ENCODE data around the gene ACBD6.

DNA sequence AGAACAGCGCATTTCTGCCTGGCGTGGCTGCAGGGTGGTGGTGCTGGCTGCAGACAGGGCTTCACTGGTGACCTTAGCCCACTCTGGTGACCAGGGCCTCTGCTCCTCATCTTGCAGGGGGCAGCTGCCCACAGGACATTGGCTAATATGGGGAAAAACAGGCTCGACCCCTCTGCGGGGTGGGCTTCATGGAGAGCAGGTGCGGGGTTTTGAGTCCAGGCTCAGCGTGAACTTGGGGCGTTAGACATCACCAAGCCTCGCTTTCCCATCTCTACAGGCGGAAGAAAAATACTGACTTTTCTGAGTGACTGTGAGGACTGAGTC, 247.9 kb downstream of the ACBD6 start:
- TF ChIP-seq, protein P1, sequence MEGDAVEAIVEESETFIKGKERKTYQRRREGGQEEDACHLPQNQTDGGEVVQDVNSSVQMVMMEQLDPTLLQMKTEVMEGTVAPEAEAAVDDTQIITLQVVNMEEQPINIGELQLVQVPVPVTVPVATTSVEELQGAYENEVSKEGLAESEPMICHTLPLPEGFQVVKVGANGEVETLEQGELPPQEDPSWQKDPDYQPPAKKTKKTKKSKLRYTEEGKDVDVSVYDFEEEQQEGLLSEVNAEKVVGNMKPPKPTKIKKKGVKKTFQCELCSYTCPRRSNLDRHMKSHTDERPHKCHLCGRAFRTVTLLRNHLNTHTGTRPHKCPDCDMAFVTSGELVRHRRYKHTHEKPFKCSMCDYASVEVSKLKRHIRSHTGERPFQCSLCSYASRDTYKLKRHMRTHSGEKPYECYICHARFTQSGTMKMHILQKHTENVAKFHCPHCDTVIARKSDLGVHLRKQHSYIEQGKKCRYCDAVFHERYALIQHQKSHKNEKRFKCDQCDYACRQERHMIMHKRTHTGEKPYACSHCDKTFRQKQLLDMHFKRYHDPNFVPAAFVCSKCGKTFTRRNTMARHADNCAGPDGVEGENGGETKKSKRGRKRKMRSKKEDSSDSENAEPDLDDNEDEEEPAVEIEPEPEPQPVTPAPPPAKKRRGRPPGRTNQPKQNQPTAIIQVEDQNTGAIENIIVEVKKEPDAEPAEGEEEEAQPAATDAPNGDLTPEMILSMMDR (IDR thresholded peaks at IDR 0.05) = no peak
- no peak for TF ChIP-seq ZFX (IDR thresholded peaks at IDR 0.05; ENCODE audit: borderline replicate concordance)

Data from 22Rv1 (cell line).